GM18951 (cell line): ENCODE data around the gene FFAR3.

Experiments used
- POLR2A ChIP-seq: IDR thresholded peaks from 4 replicates; pipeline ENCODE4 v1.6.1; 2011; ENCODE audit warnings: mild to moderate bottlenecking; ENCODE audit not compliant: insufficient read length, insufficient read depth; ENCODE audit errors: extremely low read depth
- in situ Hi-C: fragments of 300-500 bp; cut with MboI; formaldehyde crosslinking; loops from one replicate; pipeline ENCODE4 v1.12.0; 2022; ENCODE audit warnings: low sequenced_read_pairs, mixed read lengths, inconsistent platforms; ENCODE audit not compliant: unreplicated experiment

FFAR3 gene

DNA sequence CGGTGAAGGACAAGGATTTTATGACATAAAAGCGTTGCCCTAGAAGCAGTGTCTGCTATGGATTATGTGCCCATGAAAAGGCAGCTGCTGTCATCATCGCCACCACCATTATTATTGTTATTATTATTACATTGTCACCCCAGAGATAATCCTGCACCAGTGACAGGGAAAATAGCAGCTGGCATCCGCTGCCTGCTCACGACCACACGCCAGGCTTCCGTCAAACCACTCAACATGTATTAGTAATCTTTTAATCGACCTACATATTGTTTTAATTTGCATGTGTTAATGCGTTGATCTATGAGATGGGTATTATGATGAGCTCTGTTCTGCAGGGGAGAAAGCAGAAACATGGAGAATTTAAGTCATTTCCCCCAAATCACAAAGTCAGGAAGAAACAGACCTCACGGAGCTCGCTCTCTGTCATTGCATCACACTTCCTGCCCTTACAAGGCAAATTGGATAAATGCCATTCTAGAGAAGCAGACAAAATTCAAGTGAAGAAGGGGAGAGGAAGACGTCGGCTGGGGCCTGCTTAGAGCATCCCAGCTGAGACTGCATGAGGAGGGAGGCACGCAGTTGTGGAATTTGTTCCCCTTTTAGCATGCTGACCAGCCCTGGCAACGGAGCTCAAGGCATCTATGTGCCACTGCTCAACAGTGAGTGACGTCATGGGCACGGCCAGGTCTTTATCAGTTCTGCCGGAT is at the start of gene FFAR3:
TSS of gene FFAR3 (plus strand) at position 594 of the 707 bp plus-strand sequence. CDS start 431 bp downstream, outside the sequence.
- no peak for TF ChIP-seq POLR2A
- in situ Hi-C loops: no loop called here

DNA sequence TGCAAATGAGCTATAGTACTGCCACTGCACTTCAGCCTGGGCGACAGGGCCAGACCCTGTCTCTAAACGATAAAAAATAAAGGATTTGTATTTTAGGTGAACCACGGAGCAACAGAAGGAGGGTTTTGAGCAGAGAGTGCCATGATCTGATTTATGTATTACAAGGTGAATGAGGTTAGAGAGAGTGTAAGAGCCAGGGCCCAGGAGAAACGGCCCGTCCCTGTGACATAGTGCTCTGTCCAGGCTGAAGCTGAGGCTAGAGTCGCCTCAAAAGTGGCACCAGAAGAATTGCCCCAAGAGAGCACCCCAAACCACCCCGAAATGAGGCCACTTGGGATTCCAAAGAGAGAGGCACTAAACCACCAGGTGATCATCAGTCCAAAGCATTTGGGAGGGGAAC is 49.4 kb upstream of the FFAR3 start:
- in situ Hi-C loops: no loop called here
- no peak for TF ChIP-seq POLR2A

DNA sequence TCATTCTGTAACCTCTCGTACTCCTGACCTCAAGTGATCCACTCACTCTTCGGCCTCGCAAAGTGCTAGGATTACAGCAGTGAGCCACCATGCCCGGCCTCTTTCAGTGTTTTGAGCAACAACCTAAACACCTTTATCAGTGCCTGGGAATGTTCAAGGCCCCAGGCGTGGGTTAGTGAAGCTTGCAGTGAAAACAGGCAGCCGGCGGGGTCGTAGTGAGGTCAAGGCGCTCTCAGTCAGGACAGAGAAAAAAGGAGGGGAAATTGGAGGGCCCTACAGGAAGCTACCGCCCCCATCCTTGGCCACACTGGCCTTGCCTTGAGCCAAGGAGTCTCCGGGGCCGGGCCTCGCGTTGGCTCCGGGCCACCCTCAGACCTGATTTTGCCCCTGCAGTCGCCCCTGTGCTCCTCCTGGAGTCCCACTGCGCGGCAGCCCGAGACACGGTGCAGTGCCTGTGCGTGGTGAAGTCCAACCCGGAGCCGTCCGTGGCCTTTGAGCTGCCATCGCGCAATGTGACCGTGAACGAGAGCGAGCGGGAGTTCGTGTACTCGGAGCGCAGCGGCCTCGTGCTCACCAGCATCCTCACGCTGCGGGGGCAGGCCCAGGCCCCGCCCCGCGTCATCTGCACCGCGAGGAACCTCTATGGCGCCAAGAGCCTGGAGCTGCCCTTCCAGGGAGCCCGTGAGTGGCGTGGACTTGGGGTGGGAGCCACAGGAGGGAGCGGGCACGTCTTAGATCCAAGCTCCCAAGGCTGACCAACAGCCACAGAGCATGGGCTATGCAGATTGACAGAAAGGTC is 48.6 kb upstream of the FFAR3 start:
- TF ChIP-seq POLR2A: no peak
- in situ Hi-C loops: no loop called here

DNA sequence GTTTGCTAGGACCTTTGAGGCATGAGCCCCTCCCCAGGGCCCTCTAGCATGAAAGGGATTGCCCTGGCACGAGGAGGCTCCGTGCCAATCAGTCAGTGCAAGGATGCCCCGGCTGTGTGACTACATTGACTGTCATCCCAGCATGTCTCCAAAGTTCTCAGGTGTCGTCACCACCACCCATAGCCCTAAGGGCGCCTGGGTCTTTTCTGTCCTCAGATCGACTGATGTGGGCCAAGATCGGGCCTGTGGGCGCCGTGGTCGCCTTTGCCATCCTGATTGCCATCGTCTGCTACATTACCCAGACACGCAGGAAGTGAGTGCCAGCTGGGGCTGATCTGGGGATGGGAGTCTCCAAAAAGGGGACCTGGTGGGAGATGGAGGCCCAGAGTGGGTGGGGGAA is 47.9 kb upstream of the FFAR3 start:
- TF ChIP-seq POLR2A: no peak
- in situ Hi-C loops: no loop called here

DNA sequence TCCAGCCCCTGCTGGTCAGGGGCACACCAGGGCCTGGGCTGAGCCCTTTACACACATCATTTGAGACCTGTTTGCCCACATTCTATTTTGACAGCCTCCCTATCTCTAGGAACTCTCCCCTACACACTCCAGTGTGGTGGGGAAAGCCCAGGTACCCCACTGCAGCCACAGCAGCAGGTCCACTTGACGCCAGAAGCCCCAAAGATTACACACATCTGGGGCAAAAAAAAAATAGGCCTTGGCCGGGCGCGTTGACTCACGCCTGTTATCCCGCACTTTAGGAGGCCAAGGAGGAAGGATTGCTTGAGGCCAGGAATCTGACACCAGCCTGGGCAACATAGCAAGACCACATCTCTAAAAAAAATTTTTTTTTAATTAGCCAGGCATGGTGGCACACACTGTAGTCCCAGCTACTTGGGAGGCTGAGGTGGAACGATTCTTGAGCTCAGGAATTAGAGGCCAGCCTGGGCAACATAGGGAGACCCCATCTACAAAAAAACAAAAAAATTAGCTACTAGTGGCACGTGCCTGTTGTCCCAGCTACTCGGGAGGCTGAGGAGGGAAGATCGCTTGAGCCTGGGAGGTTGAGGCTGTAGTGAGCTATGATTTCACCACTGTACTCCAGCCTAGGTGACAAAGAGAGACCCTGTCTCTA is 47.3 kb upstream of the FFAR3 start:
- no peak for TF ChIP-seq POLR2A
- in situ Hi-C loops: no loop called here

DNA sequence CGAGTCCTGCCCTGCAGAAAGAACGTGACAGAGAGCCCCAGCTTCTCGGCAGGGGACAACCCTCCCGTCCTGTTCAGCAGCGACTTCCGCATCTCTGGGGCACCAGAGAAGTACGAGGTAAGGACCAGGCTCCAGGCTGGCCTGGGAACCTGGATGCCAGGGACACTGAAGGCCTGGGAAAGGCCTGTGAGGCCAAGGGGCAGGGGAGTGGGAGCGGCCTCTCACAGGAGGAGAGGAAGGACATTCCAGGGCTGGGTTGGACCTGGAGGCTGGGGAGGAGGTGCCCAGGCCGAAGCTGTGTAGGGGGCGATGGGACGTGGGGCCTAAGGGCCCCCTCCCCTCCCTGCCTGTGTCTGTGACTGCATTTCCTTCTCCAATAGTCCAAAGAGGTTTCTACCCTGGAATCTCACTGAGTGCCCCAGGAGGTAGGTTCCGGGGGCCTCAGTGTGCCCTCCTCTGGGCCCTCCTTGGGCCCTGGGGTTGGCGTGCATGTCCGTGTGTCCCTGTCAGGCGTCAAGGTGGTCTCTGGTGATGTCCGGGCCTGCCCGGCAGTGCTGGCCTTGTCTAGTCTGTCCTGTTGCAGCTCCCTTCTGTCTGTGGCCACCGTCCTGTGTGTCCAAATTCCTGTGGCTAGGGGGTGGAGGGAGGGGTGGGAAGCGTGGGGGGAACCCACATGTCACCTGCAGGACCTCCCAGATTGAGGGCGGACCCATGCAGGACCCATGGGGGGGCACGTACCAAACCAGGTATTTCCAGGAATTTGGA is 46.2 kb upstream of the FFAR3 start:
- no peak for TF ChIP-seq POLR2A

GRCh38 chr19:35313587-35313986 is 44.7 kb upstream of the FFAR3 start:
- in situ Hi-C loops: no loop called here
- no peak for TF ChIP-seq POLR2A

More for the DNA sequence above, 46.2 kb upstream of the FFAR3 start:
- in situ Hi-C loops: no loop called here

- no peak for TF ChIP-seq POLR2A
- in situ Hi-C loops: no loop called here
Observed at GRCh38 chr19:35314031-35314430, 44.2 kb upstream of the FFAR3 start.

- TF ChIP-seq POLR2A: no peak
- in situ Hi-C loops: no loop called here
Observed at GRCh38 chr19:35314858-35315470, 43.3 kb upstream of the FFAR3 start.

DNA sequence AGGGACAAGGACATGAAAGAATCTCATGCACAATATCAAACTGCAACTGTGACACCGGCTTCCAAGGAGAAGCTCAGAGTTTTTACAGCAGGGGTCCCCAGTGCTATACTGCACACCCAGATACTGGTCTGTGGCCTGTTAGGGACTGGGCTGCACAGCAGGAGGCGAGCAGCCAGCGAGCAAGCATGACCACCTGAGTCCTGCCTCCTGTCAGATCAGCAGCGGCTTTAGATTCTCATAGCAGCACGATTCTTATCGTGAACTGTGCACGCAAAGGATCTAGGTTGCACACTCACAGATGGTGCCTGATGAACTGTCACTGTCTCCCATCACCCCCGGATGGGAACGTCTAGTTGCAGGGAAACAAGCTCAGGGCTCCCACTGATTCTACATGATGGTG is 42.4 kb upstream of the FFAR3 start:
- in situ Hi-C loops: no loop called here
- TF ChIP-seq POLR2A: no peak

- in situ Hi-C loops: no loop called here
- no peak for TF ChIP-seq POLR2A
Observed at GRCh38 chr19:35316560-35316959, 41.7 kb upstream of the FFAR3 start.

- in situ Hi-C loops: no loop called here
- no peak for TF ChIP-seq POLR2A
Observed at GRCh38 chr19:35317464-35318043, 40.7 kb upstream of the FFAR3 start.
